ENCODE results near the gene AGXT. TPM values are rescaled to one million over a fixed set of nuclear protein-coding genes. Genes with fewer than 3 reads are reported as not detected.

The AGXT gene
- total and polyA plus RNA-seq, 12 donors: 0.09 TPM; not detected in 11

DNA sequence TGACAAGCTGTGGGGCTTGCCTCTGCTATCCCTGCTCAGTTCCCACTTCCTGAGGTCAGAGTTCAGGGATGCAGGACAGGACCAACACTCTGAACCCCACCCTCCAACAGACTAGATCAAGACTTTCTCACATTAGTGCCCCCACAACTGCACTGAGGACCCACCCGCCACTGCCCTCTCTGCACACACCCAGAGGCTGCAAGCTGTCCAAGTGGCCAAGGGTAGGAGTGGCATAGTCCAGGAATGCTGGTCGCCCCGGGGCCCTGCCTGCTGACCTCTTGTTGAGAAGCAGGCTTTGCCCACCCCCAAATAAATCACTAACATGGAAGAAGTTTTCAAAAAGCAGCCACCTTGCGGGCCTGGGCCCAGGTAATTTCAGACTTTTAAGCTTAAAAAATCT is 43.1 kb upstream of the AGXT start:
- DNase-seq (no peak), ATAC-seq (no peak)
- no peak overlapping the region for H3K27ac ChIP-seq
- H3K4me3 ChIP-seq: no peak overlapping the region
- no peaks in the 10 kb centered on the region for H3K36me3 ChIP-seq
- peaks cover 0 to 9% (median 7%) of the 10 kb centered on the region in 9 donors for H3K4me1 ChIP-seq
- intact Hi-C loops (cut with DNase I): no loop called here
- TF ChIP-seq, protein P1, sequence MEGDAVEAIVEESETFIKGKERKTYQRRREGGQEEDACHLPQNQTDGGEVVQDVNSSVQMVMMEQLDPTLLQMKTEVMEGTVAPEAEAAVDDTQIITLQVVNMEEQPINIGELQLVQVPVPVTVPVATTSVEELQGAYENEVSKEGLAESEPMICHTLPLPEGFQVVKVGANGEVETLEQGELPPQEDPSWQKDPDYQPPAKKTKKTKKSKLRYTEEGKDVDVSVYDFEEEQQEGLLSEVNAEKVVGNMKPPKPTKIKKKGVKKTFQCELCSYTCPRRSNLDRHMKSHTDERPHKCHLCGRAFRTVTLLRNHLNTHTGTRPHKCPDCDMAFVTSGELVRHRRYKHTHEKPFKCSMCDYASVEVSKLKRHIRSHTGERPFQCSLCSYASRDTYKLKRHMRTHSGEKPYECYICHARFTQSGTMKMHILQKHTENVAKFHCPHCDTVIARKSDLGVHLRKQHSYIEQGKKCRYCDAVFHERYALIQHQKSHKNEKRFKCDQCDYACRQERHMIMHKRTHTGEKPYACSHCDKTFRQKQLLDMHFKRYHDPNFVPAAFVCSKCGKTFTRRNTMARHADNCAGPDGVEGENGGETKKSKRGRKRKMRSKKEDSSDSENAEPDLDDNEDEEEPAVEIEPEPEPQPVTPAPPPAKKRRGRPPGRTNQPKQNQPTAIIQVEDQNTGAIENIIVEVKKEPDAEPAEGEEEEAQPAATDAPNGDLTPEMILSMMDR (IDR thresholded peaks at IDR 0.05): no peak
- peaks cover 9 to 100% (median 99%) of the 10 kb centered on the region in 7 donors for H3K27me3 ChIP-seq
- peaks cover 0 to 11% (median 0%) of the 10 kb centered on the region in 11 donors for H3K9me3 ChIP-seq
- 82 to 83% methylated on average over 4 of the region's 4 CpGs for WGBS, 2 donors

- H3K27ac ChIP-seq: no peak overlapping the region
- H3K4me3 ChIP-seq: peak overlapping the region in 9 of 10 donors; percentile 20 to 50 (median 41)
- TF ChIP-seq, protein P1 (IDR thresholded peaks at IDR 0.05): no peak
- peaks cover 0 to 54% (median 43%) of the 10 kb centered on the region in 7 donors for H3K27me3 ChIP-seq
- WGBS, 2 donors: 9 to 10% methylated on average over 27 of the region's 27 CpGs
- peaks cover 7 to 15% (median 12%) of the 10 kb centered on the region in 9 donors for H3K4me1 ChIP-seq
- no peaks in the 10 kb centered on the region for H3K9me3 ChIP-seq
- intact Hi-C loops (cut with DNase I): loop anchor here in 5 of 10 donors (10.0 kb wide), 2 partner anchors 247 to 317 kb away; partner anchors contain the start of gene CAPN10 (in 1 of the 5)
- DNase-seq (no peak), ATAC-seq (peak in 1 of 8 donors; percentile 16)
- H3K36me3 ChIP-seq: no peaks in the 10 kb centered on the region
These were observed 36.9 kb upstream of the AGXT start for GRCh38 chr2:240831594-240832204.

DNA sequence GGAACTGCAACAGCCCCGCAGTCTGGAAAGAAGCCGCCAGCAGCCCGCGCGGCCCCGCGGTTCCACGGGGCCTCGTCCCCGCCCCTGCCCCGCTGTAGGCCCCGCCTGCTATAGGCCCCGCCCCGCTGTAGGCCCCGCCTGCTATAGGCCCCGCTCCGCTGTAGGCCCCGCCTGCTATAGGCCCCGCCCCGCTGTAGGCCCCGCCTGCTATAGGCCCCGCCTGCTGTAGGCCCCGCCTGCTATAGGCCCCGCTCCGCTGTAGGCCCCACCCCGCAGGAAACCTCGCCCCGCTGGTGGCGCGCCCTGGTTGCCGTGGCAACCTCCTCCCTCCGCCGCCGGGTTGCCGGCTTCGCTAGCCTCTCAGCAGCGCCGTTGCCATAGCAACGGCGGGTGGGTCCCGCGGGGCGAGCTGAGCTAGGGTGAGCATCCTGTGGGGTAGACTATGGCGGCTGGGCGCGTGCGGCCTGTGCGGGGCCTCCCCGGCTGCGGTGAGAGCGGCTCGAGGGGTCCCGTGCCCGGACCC is 36.4 kb upstream of the AGXT start:
- Histone ChIP-seq H3K36me3 (no peaks in the 10 kb centered on the region), H3K4me1 (peaks cover 7 to 19% (median 17%) of the 10 kb centered on the region in 9 donors), H3K4me3 (peak overlapping the region in 9 of 10 donors; percentile 20 to 50 (median 41)), H3K27me3 (peaks cover 0 to 51% (median 38%) of the 10 kb centered on the region in 7 donors), H3K27ac (no peak overlapping the region), H3K9me3 (no peaks in the 10 kb centered on the region)
- ATAC-seq (peak; percentile 72 to 94 (median 86)), DNase-seq (peak; percentile 89 to 94)
- WGBS, 2 donors: 4% methylated on average over 51 to 53 of the region's 54 CpGs
- TF ChIP-seq, protein P1 (IDR thresholded peaks at IDR 0.05): no peak
- intact Hi-C loops (cut with DNase I): loop anchor here in 5 of 10 donors (10.0 kb wide), 2 partner anchors 247 to 317 kb away; partner anchors contain the start of gene CAPN10 (in 1 of the 5)

DNA sequence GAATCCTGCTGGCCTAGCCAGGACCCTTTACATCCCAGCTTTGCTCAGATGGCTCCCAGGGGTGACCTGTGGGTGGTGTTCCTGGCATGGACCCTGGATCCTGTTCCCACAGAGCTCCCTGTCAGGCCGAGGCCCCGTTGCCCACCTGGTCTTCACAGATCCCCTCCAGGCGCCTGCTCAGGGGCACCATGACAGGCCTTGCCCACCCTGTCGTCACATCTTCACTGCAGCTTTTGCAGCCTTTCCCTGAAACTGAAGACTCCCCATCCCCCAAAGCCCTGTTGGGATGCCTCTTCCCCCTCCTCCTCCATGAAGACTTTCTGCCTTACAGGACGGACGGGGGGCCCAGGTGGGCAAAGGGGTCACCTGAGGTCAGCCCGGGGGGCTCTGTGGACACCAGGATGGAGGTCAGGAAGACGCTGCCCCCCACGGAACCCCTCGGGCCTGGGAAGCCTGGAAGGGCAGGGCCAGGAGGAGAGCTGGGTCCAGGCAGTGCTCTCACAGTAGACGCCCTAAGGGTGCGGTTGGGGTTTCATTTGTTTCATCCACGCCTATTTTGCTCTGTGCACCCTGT is 35.6 kb upstream of the AGXT start:
- peaks cover 7 to 21% (median 17%) of the 10 kb centered on the region in 9 donors for H3K4me1 ChIP-seq
- no peaks in the 10 kb centered on the region for H3K9me3 ChIP-seq
- no peak overlapping the region for H3K27ac ChIP-seq
- WGBS, 2 donors: 77 to 81% methylated on average over 13 of the region's 13 CpGs
- no peaks in the 10 kb centered on the region for H3K36me3 ChIP-seq
- TF ChIP-seq, protein P1 (IDR thresholded peaks at IDR 0.05): no peak
- ATAC-seq (peak in 2 of 8 donors; percentile 10 to 32), DNase-seq (no peak)
- H3K4me3 ChIP-seq: no peak overlapping the region
- peaks cover 0 to 45% (median 35%) of the 10 kb centered on the region in 7 donors for H3K27me3 ChIP-seq
- intact Hi-C loops (cut with DNase I): loop anchor here in 5 of 10 donors (10.0 kb wide), 2 partner anchors 248 to 318 kb away; partner anchors contain the start of gene CAPN10 (in 1 of the 5)
